HG02885 (cell line): ENCODE data around the gene PWWP2B.

ENCODE experiments used
- ATAC-seq: cut with Tn5 transposase; IDR thresholded peaks from one replicate; pipeline ENCODE4 v1.9.1; 2021; ENCODE audit warnings: mild to moderate bottlenecking; ENCODE audit not compliant: unreplicated experiment, poor library complexity

The PWWP2B gene

GRCh38 chr10:132404169-132404880, 7.3 kb downstream of the PWWP2B start:
- no peak for ATAC-seq

DNA sequence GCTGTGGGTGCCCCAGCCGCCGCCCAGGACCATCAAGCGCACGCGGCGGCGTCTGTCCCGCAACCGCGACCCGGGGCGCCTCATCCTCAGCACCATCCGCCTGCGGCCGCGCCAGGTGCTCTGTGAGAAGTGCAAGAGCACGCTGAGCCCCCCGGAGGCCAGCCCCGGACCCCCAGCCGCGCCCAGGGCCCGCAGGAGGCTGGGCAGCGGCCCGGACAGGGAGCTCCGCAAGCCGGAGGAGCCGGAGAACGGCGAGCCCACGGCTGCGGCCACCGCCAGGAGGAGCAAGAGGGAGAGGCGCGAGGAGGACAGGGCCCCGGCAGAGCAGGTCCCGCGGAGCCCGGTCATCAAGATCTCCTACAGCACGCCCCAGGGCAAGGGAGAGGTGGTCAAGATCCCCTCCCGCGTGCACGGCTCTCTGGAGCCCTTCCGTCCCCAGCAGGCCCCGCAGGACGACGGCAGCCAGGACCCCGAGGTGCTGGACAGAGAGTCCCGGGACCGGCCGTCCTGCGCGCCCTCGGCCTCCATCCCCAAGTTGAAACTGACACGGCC, 8.0 kb downstream of the PWWP2B start:
- ATAC-seq = no peak

- ATAC-seq = no peak
These were observed 8.5 kb downstream of the PWWP2B start for GRCh38 chr10:132405463-132405991.

DNA sequence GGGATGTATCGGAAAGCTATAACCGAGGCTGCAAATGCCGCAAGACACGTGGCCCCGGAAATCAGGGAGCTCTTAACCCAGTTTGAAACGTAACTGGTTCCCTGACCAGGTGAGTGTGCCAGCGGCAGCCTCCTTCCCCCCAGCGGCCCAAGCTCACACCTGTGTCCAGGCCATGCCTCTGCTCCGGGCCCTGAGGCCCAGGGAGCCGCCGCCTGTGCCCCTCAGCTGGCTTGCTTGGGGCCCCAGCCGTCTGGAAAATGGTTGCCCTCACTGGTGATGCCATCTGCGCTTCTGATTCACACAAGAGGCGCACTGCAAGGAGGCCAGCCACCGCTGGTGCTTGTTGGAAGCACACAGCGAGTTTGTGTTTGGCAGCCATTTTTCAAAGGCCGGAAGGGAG, 9.2 kb downstream of the PWWP2B start:
- no peak for ATAC-seq

GRCh38 chr10:132406750-132407149, 9.8 kb downstream of the PWWP2B start:
- ATAC-seq = no peak

DNA sequence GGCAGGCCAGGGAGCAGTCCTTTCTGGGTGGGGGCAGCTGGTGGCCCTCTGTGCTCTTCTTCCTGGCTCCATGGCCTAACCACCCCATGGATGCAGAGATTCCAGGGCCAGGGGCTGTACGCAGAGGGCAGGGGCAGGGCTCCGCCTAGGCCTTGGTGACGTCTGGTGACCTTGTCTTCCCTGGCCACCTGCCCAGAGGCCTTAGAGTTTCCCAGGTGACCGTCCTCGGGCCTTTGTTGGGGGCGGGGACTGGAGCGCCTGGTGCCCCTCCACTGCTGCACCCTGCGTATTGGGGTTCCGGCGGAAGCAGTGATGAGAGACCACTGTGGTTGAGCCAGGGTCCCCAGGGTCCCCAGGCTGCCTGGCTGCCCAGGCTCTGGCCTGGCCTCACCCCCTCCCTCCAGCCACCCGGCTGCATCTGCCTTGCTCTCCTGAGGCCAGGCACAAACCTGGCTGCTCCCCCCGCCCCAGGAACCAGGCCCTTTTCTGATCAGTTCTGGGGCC, 10.3 kb downstream of the PWWP2B start:
- ATAC-seq = no peak

- ATAC-seq = no peak
These were observed 10.9 kb downstream of the PWWP2B start for GRCh38 chr10:132407846-132408278.

- no peak for ATAC-seq
These were observed 11.4 kb downstream of the PWWP2B start for GRCh38 chr10:132408367-132408781.

DNA sequence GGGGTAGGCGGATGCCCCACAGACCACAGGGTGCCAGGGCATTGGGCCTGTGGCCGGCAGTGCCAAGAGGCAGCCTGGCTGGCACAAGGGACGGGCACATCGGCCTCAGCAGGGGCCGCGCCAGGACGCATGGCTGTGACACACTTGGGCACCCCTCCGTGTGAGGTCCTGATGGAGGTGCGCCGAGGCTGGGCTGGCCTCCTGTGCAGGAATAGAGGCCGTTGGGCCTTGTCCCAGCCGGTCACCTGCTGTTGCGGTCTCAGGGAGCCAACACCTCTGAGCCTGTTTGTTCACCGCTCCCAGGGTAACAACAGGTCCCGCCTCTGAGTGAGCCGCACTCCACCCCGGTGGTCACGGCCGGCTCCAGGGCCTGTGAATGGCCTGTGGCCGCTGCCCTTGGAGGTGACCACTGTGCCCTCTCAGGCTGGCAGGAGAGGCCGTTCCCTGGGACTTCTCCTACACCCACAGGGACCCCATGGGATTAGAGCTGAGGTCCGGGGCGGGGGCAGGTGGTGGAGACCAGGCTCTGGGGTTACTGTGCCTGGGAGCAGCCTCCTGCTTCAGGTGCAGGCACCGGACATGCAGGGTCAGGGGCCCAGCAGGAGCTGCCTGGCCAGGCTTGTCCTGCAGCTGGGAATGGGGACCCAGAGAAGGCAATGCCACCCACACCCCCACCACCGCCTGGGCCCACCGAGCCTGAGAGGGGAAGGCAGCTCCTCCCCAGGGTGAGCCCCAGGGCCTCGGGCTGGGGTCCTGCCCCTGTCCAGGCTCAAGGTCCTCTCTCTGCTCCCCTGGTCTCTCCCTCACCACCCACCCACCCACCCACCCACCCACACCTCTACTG, 12.0 kb downstream of the PWWP2B start:
- ATAC-seq = no peak

GRCh38 chr10:132409667-132410028, 12.6 kb downstream of the PWWP2B start:
- ATAC-seq = no peak

DNA sequence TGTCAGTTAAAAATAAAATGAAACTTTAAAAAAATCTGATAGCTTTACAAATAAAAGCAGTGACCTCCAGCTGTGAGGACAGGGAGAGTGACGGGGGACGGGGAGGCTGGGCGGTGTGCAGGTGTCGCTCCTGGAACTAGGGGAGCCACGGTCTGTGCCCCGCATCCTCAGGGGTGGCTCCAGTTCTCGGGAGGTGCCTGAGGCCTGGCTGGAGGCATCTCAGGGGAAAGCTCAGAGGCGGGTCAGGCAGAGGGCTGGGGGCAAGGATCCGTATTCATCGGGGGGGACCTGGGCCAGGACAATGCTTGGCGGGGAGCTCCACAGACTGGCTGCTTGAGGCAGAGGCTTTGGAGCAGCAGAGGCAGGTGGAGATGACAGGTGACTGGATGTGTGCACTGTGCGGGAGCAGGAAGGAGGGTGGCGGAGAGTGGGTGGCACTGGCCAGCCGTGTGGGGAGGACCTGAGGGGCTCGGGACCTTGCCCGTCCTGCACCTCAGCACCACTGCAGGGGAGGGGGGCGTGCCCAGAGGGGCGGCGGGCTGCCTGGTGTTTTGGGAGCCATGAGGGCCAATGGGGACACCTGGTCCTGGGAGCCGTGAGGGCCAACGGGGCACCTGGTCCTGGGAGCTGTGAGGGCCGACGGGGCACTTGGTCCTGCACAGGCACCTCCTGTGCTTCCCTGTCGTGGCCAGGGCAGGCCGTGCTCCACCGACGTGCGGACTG, 13.2 kb downstream of the PWWP2B start:
- no peak for ATAC-seq

DNA sequence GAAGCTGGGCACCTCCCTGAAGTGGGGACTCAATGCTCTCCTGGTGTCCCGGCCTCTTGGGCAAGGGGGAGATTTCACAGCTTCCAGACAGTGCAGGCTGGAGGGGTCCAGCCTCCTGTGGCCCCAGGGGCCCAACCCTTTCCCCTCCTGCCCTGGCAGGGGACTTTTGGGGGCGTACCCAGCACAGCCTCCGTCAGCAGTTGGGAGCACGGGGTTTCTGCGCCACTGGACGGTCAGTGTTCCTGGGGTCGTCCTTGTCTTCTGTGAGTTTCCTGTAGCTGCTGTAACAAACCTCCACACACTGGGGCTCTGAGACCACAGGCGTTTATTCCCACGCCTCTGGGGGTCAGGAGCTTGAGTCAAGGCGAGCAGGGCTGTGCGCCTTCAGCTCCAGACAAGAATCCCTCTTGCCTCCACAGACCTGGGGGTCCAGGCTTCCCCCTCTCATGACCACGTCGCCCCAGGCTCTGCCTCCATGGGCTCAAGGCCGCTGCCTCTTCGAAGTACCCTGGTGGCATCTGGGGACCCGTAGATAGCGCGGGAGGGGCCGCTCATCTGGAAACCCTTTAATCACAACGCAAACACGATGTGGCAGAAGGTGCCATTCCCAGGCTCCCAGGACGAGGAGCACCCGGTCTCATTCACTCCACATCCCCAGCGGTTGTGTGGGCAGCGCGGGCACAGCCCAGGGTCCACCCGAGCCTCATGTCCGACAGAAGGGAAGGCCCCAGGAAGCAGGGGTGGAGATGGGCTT, 14.0 kb downstream of the PWWP2B start:
- no peak for ATAC-seq

DNA sequence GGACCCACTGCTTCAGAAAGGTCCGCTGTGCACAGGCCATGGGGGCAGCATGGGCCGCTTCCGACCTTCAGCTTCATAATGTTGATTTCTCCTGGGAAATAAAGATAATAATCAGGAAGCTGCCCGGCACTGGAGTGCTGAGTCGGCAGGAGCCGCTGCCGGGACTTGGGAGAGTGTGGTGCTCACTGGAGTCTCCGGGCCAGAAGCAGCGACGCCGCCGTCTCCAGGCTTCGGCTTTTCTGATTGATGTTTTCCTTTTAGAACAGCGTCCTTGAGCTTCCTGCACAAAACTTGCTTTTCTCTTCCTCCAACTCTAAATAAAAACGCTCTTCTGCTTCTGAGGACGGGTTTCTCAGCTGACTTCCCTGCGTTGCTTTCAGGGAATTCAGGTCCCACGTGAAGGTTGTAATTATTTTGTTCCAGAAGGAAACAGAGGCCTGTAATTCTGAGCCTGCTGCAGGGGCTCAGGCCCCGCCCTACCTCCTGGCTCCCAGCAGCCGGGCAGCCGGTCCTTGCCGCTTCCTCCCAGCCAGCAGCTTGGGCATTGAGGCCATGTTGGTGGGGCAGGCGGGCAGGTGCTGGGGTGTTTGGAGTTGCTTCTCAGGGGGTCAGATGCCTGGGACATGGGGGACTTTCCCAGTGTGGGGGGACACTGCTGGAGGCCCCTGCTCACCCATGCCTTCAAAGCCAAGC, 14.7 kb downstream of the PWWP2B start:
- no peak for ATAC-seq

GRCh38 chr10:132412316-132413192, 15.6 kb downstream of the PWWP2B start:
- no peak for ATAC-seq

DNA sequence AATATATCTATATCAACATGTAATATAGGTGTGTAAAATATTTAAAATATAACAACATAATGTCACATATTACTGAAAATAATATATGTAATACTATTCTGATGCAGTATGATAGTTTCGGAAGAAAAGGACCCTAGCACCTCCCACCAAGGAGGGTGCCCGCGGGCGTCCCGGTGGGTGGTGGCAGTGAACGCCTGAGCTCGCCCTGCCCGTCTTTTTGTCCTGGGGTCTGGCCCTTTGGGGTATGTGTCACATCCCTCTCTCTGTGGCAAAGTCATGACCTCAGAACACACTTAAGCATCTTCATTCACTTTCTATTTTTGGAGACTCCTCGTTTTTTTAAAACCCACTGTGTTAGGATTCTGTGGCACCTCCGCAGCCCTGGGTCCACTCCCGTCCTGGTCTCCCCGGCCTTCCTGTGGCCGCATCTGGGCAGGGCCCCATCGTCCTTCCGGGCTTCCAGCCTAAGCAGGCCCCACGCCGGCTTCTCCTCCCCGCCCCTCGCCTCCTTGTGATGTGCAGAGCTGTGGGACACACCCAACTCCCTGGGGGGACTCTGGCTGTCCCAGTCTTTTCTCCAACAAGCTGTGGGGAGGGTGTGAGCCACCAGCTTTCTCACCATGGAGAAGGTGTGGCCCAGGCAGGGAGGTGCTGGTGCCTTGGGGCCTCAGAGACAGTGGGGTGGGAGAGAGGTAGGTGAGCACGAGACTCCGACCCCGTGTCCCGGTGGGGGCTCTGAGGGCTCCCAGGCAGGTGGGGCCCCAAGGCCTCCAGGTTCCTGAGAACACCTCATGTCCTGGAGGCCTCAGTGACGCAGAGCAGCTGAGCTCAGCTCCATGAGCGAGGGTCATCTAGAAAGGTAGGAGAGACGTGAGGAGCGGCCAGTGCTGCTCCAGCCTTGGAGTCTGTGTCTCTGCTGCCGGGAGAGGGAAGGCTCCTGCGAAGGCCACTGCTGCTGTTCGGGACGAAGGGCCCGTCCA, 16.5 kb downstream of the PWWP2B start:
- no peak for ATAC-seq

- no peak for ATAC-seq
These were observed 17.5 kb downstream of the PWWP2B start for GRCh38 chr10:132414402-132415016.

DNA sequence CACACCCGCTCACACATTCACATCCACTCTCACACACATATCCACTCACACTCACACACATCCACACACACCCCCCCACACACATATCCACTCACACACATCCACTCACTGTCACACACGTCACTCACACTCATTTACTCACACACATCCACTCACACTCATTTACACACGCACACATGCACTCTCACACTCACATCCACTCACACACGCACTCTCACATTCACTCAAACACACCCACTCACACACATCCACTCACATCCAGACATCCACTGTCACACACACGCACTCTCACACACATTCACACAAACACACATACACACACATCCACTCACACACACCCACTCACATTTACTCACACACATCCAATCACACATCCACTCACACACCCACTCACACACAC, 18.3 kb downstream of the PWWP2B start:
- ATAC-seq = no peak
